Pancreas (tissue), 10 donors: ENCODE data around the gene PANK2. TPM values are rescaled to one million over a fixed set of nuclear protein-coding genes. Genes with fewer than 3 reads are reported as not detected.
"Not testable (repeated sequence)": the region's sequence is repeated elsewhere in the genome, so short reads cannot be mapped to it uniquely, and the experiment has no call there.

Experiments
- ATAC-seq, 4 donors: fragments of 200-7000 bp; cut with Tn5 transposase; one replicate each; pipeline versions ENCODE4 v1.8.0 to v1.9.1; 2020; ENCODE audit warnings: mild to moderate bottlenecking in 4 of 4, moderate library complexity in 4 of 4
- DNase-seq, 6 donors: peaks; one replicate each; pipeline ENCODE4 v3.0.0-alpha.2; 2020
- FAIRE-seq: peaks from 2 replicates; lab custom pipeline; 2012; peaks lifted over from hg19 to GRCh38; lab: Jason Lieb, UNC
- H3K27ac ChIP-seq, 4 donors: fragments of 200-600 bp; sonication (generic); 1 replicate in 3 of 4; 2 replicates in 1 of 4; pipeline versions ENCODE4 v1.5.0 to v1.8.0; 2020
- H3K27me3 ChIP-seq, 4 donors: fragments of 200-600 bp; one replicate each; pipeline ENCODE4 v1.8.0; 2021
- H3K36me3 ChIP-seq, 3 donors: fragments of 200-600 bp; sonication (generic) in 1 of 3; one replicate each; pipeline versions ENCODE4 v1.5.0 to v1.8.0; 2020 to 2021
- H3K4me1 ChIP-seq, 3 donors: fragments of 200-600 bp; one replicate each; pipeline ENCODE4 v1.8.0; 2021
- H3K4me3 ChIP-seq, 4 donors: fragments of 200-600 bp; sonication (generic) in 2 of 4; one replicate each; pipeline versions ENCODE4 v1.5.0 to v1.8.0; 2020 to 2021
- H3K9me3 ChIP-seq, 4 donors: fragments of 200-600 bp; one replicate each; pipeline ENCODE4 v1.8.0; 2021
- CTCF ChIP-seq, 4 donors: fragments of 200-600 bp; sonication (generic) in 3 of 4; IDR thresholded peaks; one replicate each; pipeline versions ENCODE4 v1.5.0 to v1.8.0; 2021; ENCODE audit warnings: antibody characterized with exemption in 4 of 4
- WGBS, 2 donors: extraction: QIAGEN DNeasy Blood & Tissue Kit; methylation state at CpG; one replicate each; pipeline ENCODE4 v1.1.7; 2013; 5-methylcytosine and 5-hydroxymethylcytosine counted together
- intact Hi-C, 3 donors: fragments of 100-400 bp; cut with DNase I; formaldehyde crosslinking; loops; one replicate each; pipeline versions ENCODE4 v1.11.1 to v1.14.2; 2022
- polyA plus RNA-seq, 2 donors: library from polyadenylated mRNA; stranded (reverse); fragments of 200-250 nt; gene quantifications; one replicate each; pipeline ENCODE4 v1.2.3, GENCODE V29; 2013
- total RNA-seq, 6 donors: library from RNA; stranded (reverse); fragmentation: NEBNext Ultra II Directional in 4 of 6; extraction: Animal tissue kit (Norgen Biotek cat#: 25700) in 4 of 6; gene quantifications; one replicate each; pipeline versions ENCODE4 v1.2.1 to v1.2.4, GENCODE V29; 2021 to 2023
- donor health status: healthy with polysubstance abuse.
- donor health status: DM: no; HTN: no; CAD: no; lungs with moderate emphysema.
- donor health status: DM: no; HTN: no; CAD: no.
- donor health status: control.
- donor health status: control.
- donor health status: Bipolar disorder and iron deficiency.
- donor health status: DM: yes; HTN: yes; CAD: no.
- donor health status: DM: no; HTN: no; CAD: no.
- donor health status: DM: no; HTN: no; CAD: no.
- donor health status: DM: yes; HTN: yes; CAD: no.

The PANK2 gene
- total and polyA plus RNA-seq, 8 donors: 10.1 to 23.4 (median 13.3) TPM

GRCh38 chr20:3966571-3966970 lies 77.4 kb downstream of the PANK2 start:
- DNase-seq (no peak), ATAC-seq (no peak), FAIRE-seq (no peak)
- Histone ChIP-seq H3K27ac (no peak overlapping the region), H3K4me1 (no peaks in the 10 kb centered on the region), H3K4me3 (no peak overlapping the region), H3K9me3 (no peaks in the 10 kb centered on the region), H3K27me3 (no peaks in the 10 kb centered on the region), H3K36me3 (no peaks in the 10 kb centered on the region)
- intact Hi-C loops: no loop called here
- TF ChIP-seq CTCF (IDR thresholded peaks at IDR 0.05): no peak

- TF ChIP-seq CTCF (IDR thresholded peaks at IDR 0.05): no peak
- Histone ChIP-seq H3K27ac (no peak overlapping the region), H3K27me3 (no peaks in the 10 kb centered on the region), H3K4me1 (peaks cover 0 to 3% (median 0%) of the 10 kb centered on the region in 3 donors), H3K9me3 (no peaks in the 10 kb centered on the region), H3K4me3 (no peak overlapping the region), H3K36me3 (no peaks in the 10 kb centered on the region)
- FAIRE-seq (no peak), ATAC-seq (no peak), DNase-seq (no peak)
- WGBS, 2 donors: 81 to 86% methylated on average over 5 of the region's 5 CpGs
- intact Hi-C loops: no loop called here
Measured at GRCh38 chr20:3970016-3970415, 80.8 kb downstream of the PANK2 start.

GRCh38 chr20:3971145-3971544 lies 82.0 kb downstream of the PANK2 start:
- no peak for TF ChIP-seq CTCF (IDR thresholded peaks at IDR 0.05)
- DNase-seq: no peak
- Histone ChIP-seq H3K9me3 (no peaks in the 10 kb centered on the region), H3K4me1 (peaks cover 0 to 5% (median 0%) of the 10 kb centered on the region in 3 donors), H3K36me3 (no peaks in the 10 kb centered on the region), H3K4me3 (no peak overlapping the region), H3K27me3 (no peaks in the 10 kb centered on the region), H3K27ac (no peak overlapping the region)
- intact Hi-C loops: no loop called here
- FAIRE-seq: no peak
- ATAC-seq: no peak
- WGBS, 2 donors: 87% methylated on average over 2 of the region's 2 CpGs

- intact Hi-C loops: no loop called here
- no peaks in the 10 kb centered on the region for H3K27me3 ChIP-seq
- no peak overlapping the region for H3K4me3 ChIP-seq
- 79 to 93% methylated on average over 1 of the region's 1 CpG for WGBS, 2 donors
- no peak for ATAC-seq
- H3K36me3 ChIP-seq: no peaks in the 10 kb centered on the region
- H3K27ac ChIP-seq: no peak overlapping the region
- TF ChIP-seq CTCF (IDR thresholded peaks at IDR 0.05): no peak
- no peaks in the 10 kb centered on the region for H3K9me3 ChIP-seq
- FAIRE-seq: no peak
- no peak for DNase-seq
- H3K4me1 ChIP-seq: peaks cover 0 to 10% (median 0%) of the 10 kb centered on the region in 3 donors
Measured at GRCh38 chr20:3972161-3972560, 83.0 kb downstream of the PANK2 start.

- intact Hi-C loops, DNase-seq, H3K4me3 ChIP-seq, FAIRE-seq, H3K9me3 ChIP-seq, H3K27ac ChIP-seq, H3K4me1 ChIP-seq, H3K36me3 ChIP-seq, H3K27me3 ChIP-seq, ATAC-seq: not testable (repeated sequence)
- WGBS, 2 donors: 97% methylated on average over 20 of the region's 20 CpGs
Measured at GRCh38 chr20:3972631-3973030, 83.4 kb downstream of the PANK2 start.
